GM19372 (cell line): ENCODE data around the gene RNU2-1.
"Not testable (repeated sequence)": the region's sequence is repeated elsewhere in the genome, so short reads cannot be mapped to it uniquely, and the experiment has no call there.

Experiments used
- ATAC-seq: cut with Tn5 transposase; IDR thresholded peaks from one replicate; pipeline ENCODE4 v1.9.1; 2021; ENCODE audit warnings: mild to moderate bottlenecking, low read depth, moderate library complexity; ENCODE audit not compliant: unreplicated experiment

RNU2-1 gene

GRCh38 chr17:43216762-43217613 lies 16.8 kb downstream of the RNU2-1 start:
- ATAC-seq, result no peak

GRCh38 chr17:43216369-43216761 lies 17.4 kb downstream of the RNU2-1 start:
- no peak for ATAC-seq

GRCh38 chr17:43215341-43215740 lies 18.4 kb downstream of the RNU2-1 start:
- ATAC-seq, result no peak

GRCh38 chr17:43213545-43213944 lies 20.2 kb downstream of the RNU2-1 start:
- ATAC-seq, result no peak

GRCh38 chr17:43212641-43213490 lies 20.9 kb downstream of the RNU2-1 start:
- ATAC-seq, result no peak

- peak; percentile 66 for ATAC-seq
These were observed 22.0 kb downstream of the RNU2-1 start, which contains the start of gene TMEM106A for GRCh38 chr17:43211480-43212402. TSS of gene TMEM106A (plus strand) at chr17:43211875. CDS start at chr17:43213042, 1,167 bp downstream.

GRCh38 chr17:43211123-43211479 lies 22.7 kb downstream of the RNU2-1 start:
- no peak for ATAC-seq

- no peak for ATAC-seq
These were observed 23.2 kb downstream of the RNU2-1 start for GRCh38 chr17:43210576-43210975.

GRCh38 chr17:43203013-43203412 lies 30.8 kb downstream of the RNU2-1 start:
- not testable (repeated sequence) for ATAC-seq

- ATAC-seq, result no peak
These were observed 33.6 kb downstream of the RNU2-1 start for GRCh38 chr17:43200127-43200526.

GRCh38 chr17:43199633-43200032 lies 34.1 kb downstream of the RNU2-1 start:
- no peak for ATAC-seq

GRCh38 chr17:43193251-43193650 lies 40.5 kb downstream of the RNU2-1 start:
- ATAC-seq, result no peak

- ATAC-seq, result not testable (repeated sequence)
These were observed 47.1 kb downstream of the RNU2-1 start for GRCh38 chr17:43186656-43187055.

GRCh38 chr17:43183921-43184320 lies 49.9 kb downstream of the RNU2-1 start:
- no peak for ATAC-seq
